SK-N-MC (cell line): ENCODE measurements around the gene CACNA1G.

ENCODE experiments used
- EZH2 ChIP-seq: fragments of 200-600 bp; sonication (generic); IDR thresholded peaks from one replicate; pipeline ENCODE4 v1.6.1; 2017; ENCODE audit warnings: antibody characterized with exemption
- FOXP2 ChIP-seq: optimal IDR thresholded peaks from 2 replicates; pipeline ENCODE3; 2011; ENCODE audit warnings: mild to moderate bottlenecking, moderate library complexity; ENCODE audit not compliant: insufficient read depth; ENCODE audit errors: extremely low read length, control extremely low read depth
- POLR2AphosphoS5 ChIP-seq: IDR thresholded peaks from 2 replicates; pipeline ENCODE4 v1.6.1; 2012; ENCODE audit warnings: mild to moderate bottlenecking, low read depth, low read length, borderline replicate concordance

DNA sequence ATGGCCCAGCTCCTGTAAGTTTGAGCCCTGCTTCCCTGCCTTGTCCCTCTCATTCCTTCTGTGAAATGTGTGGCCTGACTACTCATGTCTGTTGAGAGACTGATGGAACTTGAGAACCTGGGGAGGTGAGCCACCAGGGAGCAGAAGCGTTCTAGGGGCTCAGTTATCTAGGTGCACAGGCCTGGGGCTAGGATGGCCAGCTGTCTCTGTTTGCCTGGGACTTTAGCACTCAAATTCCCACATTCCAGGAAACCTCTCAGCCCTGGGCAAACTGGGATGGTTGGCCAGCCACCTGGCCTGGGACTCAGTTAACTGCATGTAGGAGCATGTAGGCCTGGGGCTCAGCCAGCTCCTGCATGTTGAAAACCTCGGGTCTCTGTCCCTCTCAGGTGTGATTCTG is 37.3 kb upstream of the CACNA1G start:
- TF ChIP-seq POLR2AphosphoS5 (no peak), FOXP2 (no peak), EZH2 (no peak)
